ENCODE measurements around the gene ACTA1. TPM values are rescaled to one million over a fixed set of nuclear protein-coding genes. Genes with fewer than 3 reads are reported as not detected.

Gene ACTA1
- total RNA-seq, 1 experiment from 2014 or later = not detected

DNA sequence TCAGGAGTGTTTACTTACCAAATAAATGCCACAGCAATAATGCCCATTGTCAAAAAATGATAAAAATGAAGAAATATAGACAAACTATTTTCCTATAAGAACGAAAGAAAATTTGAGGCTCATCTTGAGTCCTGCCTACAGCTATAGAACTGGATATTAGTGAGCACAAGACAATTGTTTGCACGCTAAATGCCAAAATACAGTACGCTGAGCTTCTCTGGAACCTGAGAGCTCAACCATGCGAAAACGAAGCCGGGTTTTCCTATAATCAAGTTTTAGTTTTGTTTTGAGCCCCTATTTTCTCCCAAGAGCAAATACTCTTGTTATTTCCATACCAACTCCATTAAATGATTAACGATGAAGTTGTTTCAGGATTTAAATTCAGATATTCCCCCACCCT is 49.1 kb downstream of the ACTA1 start:
- peaks cover 24% of the 10 kb centered on the region for H3K4me1 ChIP-seq (ENCODE audit: low read length)
- H3K4me2 ChIP-seq (ENCODE audit: low read depth, low read length, poor library complexity, severe bottlenecking) = no peak overlapping the region
- no peak overlapping the region for H3K4me3 ChIP-seq (ENCODE audit: low read length)
- H3K27ac ChIP-seq (ENCODE audit: low read length) = no peak overlapping the region
- no peaks in the 10 kb centered on the region for H3K9me3 ChIP-seq (ENCODE audit: low read length)
- H3K79me2 ChIP-seq (ENCODE audit: low read length) = no peaks in the 10 kb centered on the region
- no peak for DNase-seq
- H3K36me3 ChIP-seq (ENCODE audit: insufficient read depth, low read length) = no peaks in the 10 kb centered on the region
- no peaks in the 10 kb centered on the region for H3K9me2 ChIP-seq (replicated peaks; ENCODE audit: insufficient read depth, low read length)
- H2AFZ ChIP-seq (ENCODE audit: low read length) = no peak overlapping the region
- no peak overlapping the region for H3K9ac ChIP-seq (ENCODE audit: low read length)
- H3K27me3 ChIP-seq (ENCODE audit: low read length) = no peaks in the 10 kb centered on the region
- H4K20me1 ChIP-seq (ENCODE audit: insufficient read depth, low read depth, low read length) = peaks cover 33% of the 10 kb centered on the region

DNA sequence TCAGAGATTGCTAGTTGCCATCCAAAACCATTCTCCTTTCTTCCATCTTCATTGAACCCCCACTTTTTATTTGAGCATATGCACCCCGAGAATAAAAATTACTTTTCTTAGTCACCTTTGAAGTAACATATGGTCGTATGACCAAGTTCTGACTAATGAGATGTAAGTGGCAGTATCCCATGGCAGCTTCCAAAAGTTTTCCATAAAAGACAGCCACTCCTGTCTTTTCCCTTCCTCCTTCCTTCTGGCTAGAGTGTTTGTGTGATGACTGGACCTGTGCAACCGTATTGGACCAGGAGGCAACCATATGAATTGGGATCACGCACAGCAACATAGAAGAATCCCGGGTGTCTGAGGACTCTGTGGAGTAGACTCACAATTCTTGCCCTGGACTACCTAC is 49.9 kb downstream of the ACTA1 start:
- Histone ChIP-seq H4K20me1 (ENCODE audit: insufficient read depth, low read depth, low read length) (peaks cover 41% of the 10 kb centered on the region), H3K9ac (ENCODE audit: low read length) (no peak overlapping the region), H2AFZ (ENCODE audit: low read length) (no peak overlapping the region), H3K4me3 (ENCODE audit: low read length) (no peak overlapping the region), H3K79me2 (ENCODE audit: low read length) (no peaks in the 10 kb centered on the region), H3K4me1 (ENCODE audit: low read length) (peaks cover 32% of the 10 kb centered on the region), H3K9me2 (replicated peaks; ENCODE audit: insufficient read depth, low read length) (no peaks in the 10 kb centered on the region), H3K9me3 (ENCODE audit: low read length) (no peaks in the 10 kb centered on the region), H3K36me3 (ENCODE audit: insufficient read depth, low read length) (no peaks in the 10 kb centered on the region), H3K4me2 (ENCODE audit: low read depth, low read length, poor library complexity, severe bottlenecking) (no peak overlapping the region), H3K27me3 (ENCODE audit: low read length) (no peaks in the 10 kb centered on the region), H3K27ac (ENCODE audit: low read length) (no peak overlapping the region)
- DNase-seq = no peak

DNA sequence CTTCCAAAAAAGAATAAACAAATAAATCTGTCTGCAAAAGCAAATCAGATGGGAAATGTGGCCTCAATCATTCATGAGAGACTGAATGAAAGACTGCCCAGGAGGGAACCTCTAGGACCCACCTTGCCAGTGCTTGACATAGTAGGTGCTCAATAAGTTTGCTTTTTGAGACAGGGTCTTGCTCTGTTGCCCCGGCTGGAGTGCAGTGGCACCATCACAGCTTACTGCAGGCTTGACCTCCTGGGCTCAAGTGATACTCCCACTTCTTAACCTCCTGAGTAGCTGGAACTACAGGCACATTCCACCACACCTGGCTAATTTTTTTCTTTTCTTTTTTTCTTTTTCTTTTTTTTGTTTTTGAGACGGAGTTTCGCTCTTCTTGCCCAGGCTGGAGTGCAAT is 50.7 kb downstream of the ACTA1 start:
- no peak overlapping the region for H2AFZ ChIP-seq (ENCODE audit: low read length)
- DNase-seq = no peak
- peaks cover 32% of the 10 kb centered on the region for H3K4me1 ChIP-seq (ENCODE audit: low read length)
- no peaks in the 10 kb centered on the region for H3K36me3 ChIP-seq (ENCODE audit: insufficient read depth, low read length)
- no peaks in the 10 kb centered on the region for H3K9me3 ChIP-seq (ENCODE audit: low read length)
- H4K20me1 ChIP-seq (ENCODE audit: insufficient read depth, low read depth, low read length) = peaks cover 42% of the 10 kb centered on the region
- H3K9ac ChIP-seq (ENCODE audit: low read length) = no peak overlapping the region
- H3K4me3 ChIP-seq (ENCODE audit: low read length) = no peak overlapping the region
- H3K27me3 ChIP-seq (ENCODE audit: low read length) = no peaks in the 10 kb centered on the region
- H3K9me2 ChIP-seq (replicated peaks; ENCODE audit: insufficient read depth, low read length) = no peaks in the 10 kb centered on the region
- H3K4me2 ChIP-seq (ENCODE audit: low read depth, low read length, poor library complexity, severe bottlenecking) = no peak overlapping the region
- H3K27ac ChIP-seq (ENCODE audit: low read length) = no peak overlapping the region
- no peaks in the 10 kb centered on the region for H3K79me2 ChIP-seq (ENCODE audit: low read length)

Small RNAs within 50 kb of the gene (small RNA-seq; reads per million reads assigned to genes)
- gene RN7SKP276 (not detected), gene RNU6-180P (0.40 reads per million, percentile 3 among the genes with 10 or more reads in this experiment)

Other genes starting within 250 kb of the ACTA1 start
- not detected in 2 replicates for gene RAB4A, start 163.0 kb downstream of the ACTA1 start, total RNA-seq (2014; rRNA removed; shearing (Covaris generic); ENCODE audit: low replicate concordance)
- 0.40 and 1.8 TPM in 2 replicates for gene CCSAP, start 91.0 kb downstream of the ACTA1 start, total RNA-seq (2014; rRNA removed; shearing (Covaris generic); ENCODE audit: low replicate concordance)
- 27.1 and 56.9 TPM in 2 replicates for gene NUP133, start 74.2 kb upstream of the ACTA1 start, total RNA-seq (2014; rRNA removed; shearing (Covaris generic); ENCODE audit: low replicate concordance)
- 19.9 and 27.8 TPM in 2 replicates for gene ABCB10, start 124.6 kb upstream of the ACTA1 start, total RNA-seq (2014; rRNA removed; shearing (Covaris generic); ENCODE audit: low replicate concordance)
- 30.7 and 32.6 TPM in 2 replicates for gene TAF5L, start 192.0 kb upstream of the ACTA1 start, total RNA-seq (2014; rRNA removed; shearing (Covaris generic); ENCODE audit: low replicate concordance)
- gene URB2, start 192.2 kb upstream of the ACTA1 start, total RNA-seq (2014; rRNA removed; shearing (Covaris generic); ENCODE audit: low replicate concordance) = 14.1 and 15.0 TPM in 2 replicates